Rectal smooth muscle tissue (tissue), 1 donor: ENCODE data around the gene R3HDM4.
"Not testable (repeated sequence)": the region's sequence is repeated elsewhere in the genome, so short reads cannot be mapped to it uniquely, and the experiment has no call there.

Experiments
- H3K27ac ChIP-seq: one replicate; pipeline ENCODE4 v1.7.0; 2013; ENCODE audit warnings: low read depth, low read length, inconsistent platforms
- H3K27me3 ChIP-seq: one replicate; pipeline ENCODE4 v1.7.0; 2013; ENCODE audit warnings: low read length; ENCODE audit not compliant: control insufficient read depth, insufficient read depth
- H3K36me3 ChIP-seq: one replicate; pipeline ENCODE4 v1.7.0; 2013; ENCODE audit warnings: low read length; ENCODE audit not compliant: control insufficient read depth, insufficient read depth
- H3K4me1 ChIP-seq: one replicate; pipeline ENCODE4 v1.7.0; 2013; ENCODE audit warnings: low read length; ENCODE audit not compliant: control insufficient read depth, insufficient read depth
- H3K4me3 ChIP-seq: one replicate; pipeline ENCODE4 v1.7.0; 2013; ENCODE audit warnings: low read length
- H3K9ac ChIP-seq: one replicate; pipeline ENCODE4 v1.7.0; 2013; ENCODE audit warnings: low read length

Gene R3HDM4

DNA sequence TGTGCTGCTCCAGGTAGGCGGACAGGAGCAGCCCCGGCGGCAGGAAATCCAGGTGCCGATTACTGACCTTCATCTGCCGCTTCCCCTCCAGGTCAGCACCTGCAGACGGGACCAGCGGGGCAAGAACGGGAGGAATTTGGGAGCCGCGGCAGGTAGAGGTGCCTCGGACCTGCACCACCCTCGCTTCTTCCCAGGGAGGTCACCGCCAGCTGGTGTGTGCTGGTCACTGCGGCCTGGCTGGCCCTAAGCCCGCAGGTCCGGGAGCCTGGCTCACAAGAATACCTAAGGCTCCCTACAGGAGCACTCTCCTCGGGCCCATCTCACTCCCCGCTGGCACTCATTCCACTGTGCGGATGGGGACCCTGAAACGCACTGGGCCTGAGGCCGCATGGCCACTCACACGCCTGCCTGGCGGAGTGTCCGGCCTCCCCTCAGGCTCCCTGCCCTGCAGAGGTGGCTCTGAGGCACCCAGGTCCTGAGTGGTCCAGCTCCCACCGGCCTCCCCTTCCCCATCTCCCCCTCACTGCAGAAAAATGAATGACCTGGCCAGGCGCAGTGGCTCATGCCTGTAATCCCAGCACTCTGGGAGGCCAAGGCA is 15.5 kb downstream of the R3HDM4 start:
- no peak overlapping the region for H3K27ac ChIP-seq
- no peak overlapping the region for H3K4me3 ChIP-seq
- no peaks in the 10 kb centered on the region for H3K4me1 ChIP-seq
- H3K27me3 ChIP-seq: no peaks in the 10 kb centered on the region
- H3K36me3 ChIP-seq: peaks cover 4% of the 10 kb centered on the region
- H3K9ac ChIP-seq: no peak overlapping the region

DNA sequence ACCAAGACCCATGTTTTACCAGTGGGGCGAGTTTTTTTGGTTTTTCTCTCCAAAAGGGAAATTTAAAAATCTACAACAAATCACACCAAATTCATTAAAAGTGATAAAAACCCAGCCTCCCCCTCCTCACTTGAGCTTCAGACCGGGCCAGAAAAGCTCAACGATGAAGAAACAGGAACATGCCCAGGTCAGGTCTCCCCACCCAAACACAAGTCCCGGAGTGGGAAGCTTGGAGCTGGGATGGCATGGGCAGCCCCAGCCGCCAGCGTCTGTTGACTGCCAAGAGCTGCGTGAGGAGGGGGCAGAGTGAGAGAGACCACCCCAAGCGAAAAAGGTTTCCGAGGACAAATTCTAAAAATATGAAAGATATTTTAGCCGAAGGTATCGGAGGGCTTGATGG is 16.0 kb downstream of the R3HDM4 start:
- H3K9ac ChIP-seq: no peak overlapping the region
- H3K36me3 ChIP-seq: peaks cover 3% of the 10 kb centered on the region
- H3K27ac ChIP-seq: no peak overlapping the region
- H3K4me1 ChIP-seq: no peaks in the 10 kb centered on the region
- H3K4me3 ChIP-seq: no peak overlapping the region
- no peaks in the 10 kb centered on the region for H3K27me3 ChIP-seq

DNA sequence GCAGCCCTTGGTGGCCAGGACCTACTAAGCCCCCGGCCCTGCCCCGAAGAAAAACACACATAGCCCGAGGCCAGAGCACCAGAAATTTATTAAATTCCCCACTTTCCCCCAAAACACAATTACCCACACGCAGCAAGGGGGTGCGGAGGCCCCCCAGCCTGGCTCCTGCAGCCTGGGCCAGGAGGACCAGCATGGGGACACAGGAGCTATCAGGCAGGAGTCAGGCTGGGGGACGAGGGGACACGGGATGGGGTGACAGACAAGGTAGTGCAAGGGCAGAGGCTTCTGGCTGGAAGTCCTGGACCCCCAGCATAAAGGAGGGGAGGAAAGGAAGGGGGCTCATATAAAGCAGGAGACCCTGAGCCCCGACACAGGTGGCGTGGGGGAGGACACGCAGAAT is 16.6 kb downstream of the R3HDM4 start:
- no peak overlapping the region for H3K27ac ChIP-seq
- H3K27me3 ChIP-seq: no peaks in the 10 kb centered on the region
- no peaks in the 10 kb centered on the region for H3K36me3 ChIP-seq
- no peak overlapping the region for H3K4me3 ChIP-seq
- H3K4me1 ChIP-seq: no peaks in the 10 kb centered on the region
- H3K9ac ChIP-seq: no peak overlapping the region

- peak within 1 kb of the TSS; percentile 56 for H3K9ac ChIP-seq
- peaks cover 6% of the 10 kb centered on the region for H3K36me3 ChIP-seq
- no peaks in the 10 kb centered on the region for H3K27me3 ChIP-seq
- peak within 1 kb of the TSS; percentile 97 for H3K27ac ChIP-seq
- H3K4me1 ChIP-seq: no peaks in the 10 kb centered on the region
- H3K4me3 ChIP-seq: peak within 1 kb of the TSS; percentile 78
Measured at GRCh38 chr19:892894-893689, 19.9 kb downstream of the R3HDM4 start, which contains the start of the genes MED16 and RNU6-9. Gene MED16 (minus strand): TSS chr19:893187. CDS start chr19:891131, 2,056 bp downstream. Gene RNU6-9 (plus strand): TSS chr19:893484.

DNA sequence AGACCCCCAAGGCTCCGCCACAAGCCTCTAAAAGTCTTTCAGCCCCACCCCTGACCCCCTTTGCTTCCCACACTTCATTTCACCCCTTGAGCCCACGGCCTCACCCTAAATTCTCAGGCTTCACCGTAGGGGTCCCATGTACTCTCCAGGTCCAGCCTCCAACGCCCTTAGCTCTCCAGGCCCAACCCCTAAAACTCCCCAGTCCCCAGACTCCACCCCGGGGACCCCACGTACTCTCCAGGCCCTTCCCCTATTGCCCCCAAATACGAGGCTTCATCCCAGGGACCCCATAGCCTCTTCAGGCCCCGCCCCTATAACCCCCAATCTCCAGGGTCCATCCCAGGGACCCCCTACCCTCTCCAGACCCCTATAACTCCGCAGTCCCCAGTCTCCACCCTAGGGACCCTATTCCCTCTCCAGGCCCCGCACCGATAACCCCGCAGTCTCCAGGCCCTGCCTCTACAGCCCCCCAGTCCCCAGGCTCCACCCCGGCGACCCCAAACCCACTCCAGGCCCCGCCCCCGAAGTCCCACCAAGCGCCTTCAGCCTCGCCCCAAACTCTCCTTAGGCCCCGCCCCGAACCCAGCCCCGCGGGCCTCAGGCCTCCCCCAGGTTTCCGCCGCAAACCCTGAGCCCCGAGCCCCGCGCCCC is 20.7 kb downstream of the R3HDM4 start:
- Histone ChIP-seq H3K4me3 (peak overlapping the region; percentile 73), H3K27ac (peak overlapping the region; percentile 97), H3K27me3 (no peaks in the 10 kb centered on the region), H3K36me3 (peaks cover 6% of the 10 kb centered on the region), H3K9ac (peak overlapping the region; percentile 56), H3K4me1 (no peaks in the 10 kb centered on the region)

- H3K27ac ChIP-seq, H3K27me3 ChIP-seq, H3K36me3 ChIP-seq, H3K4me1 ChIP-seq: not testable (repeated sequence)
- H3K4me3 ChIP-seq: peak overlapping the region; percentile 73
- peak overlapping the region; percentile 56 for H3K9ac ChIP-seq
Measured at GRCh38 chr19:891421-892200, 21.4 kb downstream of the R3HDM4 start.

GRCh38 chr19:890831-891230 is 22.2 kb downstream of the R3HDM4 start:
- Histone ChIP-seq H3K27ac (no peak overlapping the region), H3K27me3 (no peaks in the 10 kb centered on the region), H3K4me3 (no peak overlapping the region), H3K36me3 (peaks cover 6% of the 10 kb centered on the region), H3K9ac (no peak overlapping the region), H3K4me1 (no peaks in the 10 kb centered on the region)

DNA sequence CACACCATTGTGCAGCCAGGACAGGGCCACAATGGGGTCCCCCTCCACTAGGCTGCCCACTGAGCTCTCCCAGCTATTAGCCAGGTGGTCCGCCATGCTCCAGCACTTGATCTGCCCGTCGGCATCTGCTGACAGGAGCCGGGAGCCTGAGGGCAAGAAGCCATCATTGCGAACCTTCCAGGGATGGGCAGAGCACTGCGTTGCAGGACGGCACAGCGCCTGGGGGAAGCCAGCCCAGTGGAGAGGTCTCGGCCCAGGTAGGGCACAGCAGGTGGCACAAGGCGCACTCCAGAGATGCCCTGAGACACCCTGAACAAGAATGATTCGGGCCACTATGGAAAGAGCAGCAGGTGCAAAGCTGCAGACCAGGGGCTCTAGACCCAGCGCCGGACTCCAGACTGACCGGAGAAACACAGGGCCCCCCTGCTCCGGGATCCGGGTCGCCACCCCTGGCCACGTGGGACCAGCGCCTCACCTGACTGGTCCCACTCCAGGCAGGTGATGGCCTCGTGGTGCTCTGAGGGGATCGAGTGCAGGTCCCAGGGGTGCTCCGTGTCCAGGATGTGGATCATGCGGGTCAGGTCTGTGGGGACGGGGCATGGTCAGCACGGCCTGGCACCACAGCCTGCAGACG is 23.2 kb downstream of the R3HDM4 start:
- H3K36me3 ChIP-seq: peaks cover 10% of the 10 kb centered on the region

DNA sequence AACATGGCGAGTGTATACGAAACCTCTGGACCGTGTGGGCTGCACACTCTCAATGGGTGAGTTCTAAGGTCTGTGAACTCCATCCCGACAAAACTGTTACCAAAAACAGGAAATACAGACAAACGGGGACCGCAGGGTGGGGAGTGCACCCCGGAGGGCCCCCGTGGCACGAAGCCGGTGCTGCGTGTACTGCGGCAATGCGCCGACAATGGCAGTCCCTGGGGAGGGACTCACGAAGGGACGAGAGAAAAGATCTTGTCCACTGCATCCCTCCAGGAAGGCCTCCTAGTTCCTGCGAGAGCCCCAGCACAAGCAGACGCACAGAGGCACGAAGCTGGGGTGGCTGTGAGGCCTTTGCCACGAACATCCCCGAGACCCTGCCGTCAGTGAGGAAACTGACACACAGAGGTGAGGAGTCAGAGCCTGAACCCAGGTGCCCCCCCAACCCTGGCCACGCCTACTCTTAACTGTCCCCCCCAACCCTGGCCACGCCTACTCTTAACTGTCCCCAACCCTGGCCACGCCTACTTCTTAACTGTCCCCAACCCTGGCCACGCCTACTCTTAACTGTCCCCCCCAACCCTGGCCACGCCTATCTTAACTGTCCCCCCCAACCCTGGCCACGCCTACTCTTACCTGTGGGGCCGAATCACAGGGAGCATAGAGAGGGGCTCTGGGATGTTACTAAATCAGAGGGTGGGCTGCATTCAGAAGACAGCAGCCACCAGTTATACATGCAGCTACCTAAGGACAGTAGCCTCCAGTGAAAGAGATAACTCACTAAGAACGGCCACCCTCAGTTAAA is 24.2 kb downstream of the R3HDM4 start:
- Histone ChIP-seq H3K9ac (no peak overlapping the region), H3K4me3 (no peak overlapping the region), H3K4me1 (no peaks in the 10 kb centered on the region), H3K27me3 (no peaks in the 10 kb centered on the region), H3K36me3 (peaks cover 11% of the 10 kb centered on the region), H3K27ac (no peak overlapping the region)

More for the DNA sequence above, 23.2 kb downstream of the R3HDM4 start:
- H3K9ac ChIP-seq: no peak overlapping the region
- H3K27me3 ChIP-seq: no peaks in the 10 kb centered on the region
- no peak overlapping the region for H3K4me3 ChIP-seq
- H3K4me1 ChIP-seq: no peaks in the 10 kb centered on the region
- no peak overlapping the region for H3K27ac ChIP-seq

- Histone ChIP-seq H3K4me1 (no peaks in the 10 kb centered on the region), H3K9ac (no peak overlapping the region), H3K36me3 (peaks cover 17% of the 10 kb centered on the region), H3K4me3 (no peak overlapping the region), H3K27me3 (no peaks in the 10 kb centered on the region), H3K27ac (no peak overlapping the region)
Measured at GRCh38 chr19:887599-887998, 25.4 kb downstream of the R3HDM4 start.

DNA sequence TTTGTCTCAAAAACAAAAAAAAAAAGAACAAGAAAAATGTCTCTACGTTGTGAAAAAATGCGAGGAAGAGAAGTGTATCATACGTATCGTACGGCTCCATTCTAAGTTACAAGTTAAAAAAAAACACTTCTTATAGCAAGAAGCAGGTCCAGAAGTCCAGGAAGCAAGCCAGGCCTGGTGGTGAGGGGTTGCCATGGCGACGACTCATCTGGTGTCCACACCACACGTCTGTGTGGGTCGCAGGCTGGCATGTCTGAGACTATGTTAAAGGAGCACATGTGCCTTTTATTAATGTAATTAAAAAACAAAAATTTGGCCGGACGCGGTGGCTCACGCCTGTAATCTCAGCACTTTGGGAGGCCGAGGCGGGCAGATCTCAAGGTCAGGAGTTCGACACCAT is 25.9 kb downstream of the R3HDM4 start:
- H3K9ac ChIP-seq: no peak overlapping the region
- no peak overlapping the region for H3K4me3 ChIP-seq
- no peak overlapping the region for H3K27ac ChIP-seq
- H3K27me3 ChIP-seq: no peaks in the 10 kb centered on the region
- peaks cover 18% of the 10 kb centered on the region for H3K36me3 ChIP-seq
- no peaks in the 10 kb centered on the region for H3K4me1 ChIP-seq
